Ovary (tissue), 3 donors: ENCODE data around the gene COX18.

ENCODE experiments used
- POLR2A ChIP-seq: fragments of 450-650 bp; IDR thresholded peaks from one replicate; pipeline ENCODE4 v1.6.1; 2017; ENCODE audit warnings: antibody characterized with exemption, mild to moderate bottlenecking, moderate library complexity
- TF ChIP-seq, protein P1 (sequence below), 3 donors: fragments of 450-650 bp in 2 of 3; fragments of 200-600 bp in 1 of 3; IDR thresholded peaks; one replicate each; pipeline versions ENCODE4 v1.5.1 to v1.8.0; 2016 to 2022; ENCODE audit warnings: antibody characterized with exemption in 3 of 3, mild to moderate bottlenecking in 1 of 3
- donor health status: DM: no; HTN: no; CAD: no.

DNA sequence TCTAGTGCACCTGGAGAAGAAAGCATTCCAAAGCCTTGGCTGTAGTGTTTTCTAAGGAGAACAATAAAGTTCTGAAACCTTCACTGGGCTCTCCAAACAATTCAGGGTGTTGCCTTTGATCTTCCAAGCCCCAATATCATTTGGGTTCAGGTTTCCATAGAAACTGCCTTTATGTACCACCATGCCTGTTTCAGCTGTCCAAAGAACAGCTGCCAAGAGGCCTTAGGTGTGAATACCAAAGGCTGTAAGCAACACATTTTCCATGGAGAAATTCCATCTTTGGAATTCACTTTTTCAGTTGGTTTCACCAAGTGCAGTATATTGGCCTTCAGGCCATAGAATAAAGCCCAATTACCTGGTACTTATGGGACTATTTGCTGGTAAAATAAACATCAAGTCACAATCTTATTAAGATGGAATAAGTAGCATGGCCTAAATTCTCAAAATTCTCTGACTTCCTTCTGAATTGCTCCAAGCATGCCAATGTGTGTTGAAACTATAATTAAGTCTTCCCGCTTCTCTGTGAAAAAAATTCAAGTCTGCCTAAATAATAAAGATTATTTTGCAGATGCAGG lies 61.9 kb downstream of the COX18 start:
- TF ChIP-seq POLR2A: no peak
- TF ChIP-seq, protein P1, sequence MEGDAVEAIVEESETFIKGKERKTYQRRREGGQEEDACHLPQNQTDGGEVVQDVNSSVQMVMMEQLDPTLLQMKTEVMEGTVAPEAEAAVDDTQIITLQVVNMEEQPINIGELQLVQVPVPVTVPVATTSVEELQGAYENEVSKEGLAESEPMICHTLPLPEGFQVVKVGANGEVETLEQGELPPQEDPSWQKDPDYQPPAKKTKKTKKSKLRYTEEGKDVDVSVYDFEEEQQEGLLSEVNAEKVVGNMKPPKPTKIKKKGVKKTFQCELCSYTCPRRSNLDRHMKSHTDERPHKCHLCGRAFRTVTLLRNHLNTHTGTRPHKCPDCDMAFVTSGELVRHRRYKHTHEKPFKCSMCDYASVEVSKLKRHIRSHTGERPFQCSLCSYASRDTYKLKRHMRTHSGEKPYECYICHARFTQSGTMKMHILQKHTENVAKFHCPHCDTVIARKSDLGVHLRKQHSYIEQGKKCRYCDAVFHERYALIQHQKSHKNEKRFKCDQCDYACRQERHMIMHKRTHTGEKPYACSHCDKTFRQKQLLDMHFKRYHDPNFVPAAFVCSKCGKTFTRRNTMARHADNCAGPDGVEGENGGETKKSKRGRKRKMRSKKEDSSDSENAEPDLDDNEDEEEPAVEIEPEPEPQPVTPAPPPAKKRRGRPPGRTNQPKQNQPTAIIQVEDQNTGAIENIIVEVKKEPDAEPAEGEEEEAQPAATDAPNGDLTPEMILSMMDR (IDR thresholded peaks at IDR 0.05): no peak
